GM10248 (cell line): ENCODE measurements around the gene PRR22.

Experiments used
- CTCF ChIA-PET: fragments of 300-600 bp; sonication (Branson Sonifier 250); formaldehyde crosslinking; extraction: SDS; loops from one replicate; lab custom pipeline; 2021; ENCODE audit warnings: antibody characterized with exemption; lab: Yijun Ruan, JAX
- POLR2A ChIA-PET: fragments of 350-650 bp; sonication (Branson Sonifier 250); formaldehyde crosslinking; extraction: SDS; loops from one replicate; lab custom pipeline; 2020; ENCODE audit warnings: antibody characterized with exemption; lab: Yijun Ruan, JAX
- DNase-seq: peaks from one replicate; pipeline ENCODE4 v3.0.0; 2012; ENCODE audit errors: extremely low spot score
- TF ChIP-seq, protein P1 (sequence below): IDR thresholded peaks from 2 replicates; pipeline ENCODE4 v1.5.1; 2012; ENCODE audit warnings: mild to moderate bottlenecking, low read depth; ENCODE audit errors: extremely low read depth, missing control alignments, control extremely low read depth

Gene PRR22

DNA sequence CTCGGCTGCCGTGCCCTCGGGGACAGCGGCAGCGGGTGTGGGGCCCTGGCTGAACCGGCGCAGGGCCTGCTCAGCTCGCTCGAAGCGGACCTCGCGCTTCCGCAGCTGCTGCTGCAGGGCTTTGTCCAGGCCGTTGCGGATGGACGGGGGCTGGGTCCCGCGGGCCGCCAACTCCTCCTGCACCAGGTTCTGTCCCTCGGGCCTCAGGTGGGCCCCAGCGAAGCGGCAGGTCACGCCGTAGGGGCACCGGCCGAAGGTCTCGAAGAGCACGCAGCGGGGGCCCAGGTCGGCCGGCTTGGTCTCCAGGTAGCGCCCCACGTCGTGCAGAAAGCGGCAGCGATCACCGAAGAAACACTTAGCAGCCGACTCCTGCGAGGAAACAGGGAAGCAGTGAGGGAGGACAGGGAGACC lies 4.8 kb upstream of the PRR22 start:
- no peak for DNase-seq
- POLR2A ChIA-PET, result no interaction called here
- CTCF ChIA-PET, result interaction anchor here (0.8 to 8.5 kb wide), 3 partner anchors 15 to 179 kb away, joined by 3 to 75 read pairs (median 4); partner anchors contain the start of gene NRTN
- TF ChIP-seq, protein P1, sequence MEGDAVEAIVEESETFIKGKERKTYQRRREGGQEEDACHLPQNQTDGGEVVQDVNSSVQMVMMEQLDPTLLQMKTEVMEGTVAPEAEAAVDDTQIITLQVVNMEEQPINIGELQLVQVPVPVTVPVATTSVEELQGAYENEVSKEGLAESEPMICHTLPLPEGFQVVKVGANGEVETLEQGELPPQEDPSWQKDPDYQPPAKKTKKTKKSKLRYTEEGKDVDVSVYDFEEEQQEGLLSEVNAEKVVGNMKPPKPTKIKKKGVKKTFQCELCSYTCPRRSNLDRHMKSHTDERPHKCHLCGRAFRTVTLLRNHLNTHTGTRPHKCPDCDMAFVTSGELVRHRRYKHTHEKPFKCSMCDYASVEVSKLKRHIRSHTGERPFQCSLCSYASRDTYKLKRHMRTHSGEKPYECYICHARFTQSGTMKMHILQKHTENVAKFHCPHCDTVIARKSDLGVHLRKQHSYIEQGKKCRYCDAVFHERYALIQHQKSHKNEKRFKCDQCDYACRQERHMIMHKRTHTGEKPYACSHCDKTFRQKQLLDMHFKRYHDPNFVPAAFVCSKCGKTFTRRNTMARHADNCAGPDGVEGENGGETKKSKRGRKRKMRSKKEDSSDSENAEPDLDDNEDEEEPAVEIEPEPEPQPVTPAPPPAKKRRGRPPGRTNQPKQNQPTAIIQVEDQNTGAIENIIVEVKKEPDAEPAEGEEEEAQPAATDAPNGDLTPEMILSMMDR, result no peak

DNA sequence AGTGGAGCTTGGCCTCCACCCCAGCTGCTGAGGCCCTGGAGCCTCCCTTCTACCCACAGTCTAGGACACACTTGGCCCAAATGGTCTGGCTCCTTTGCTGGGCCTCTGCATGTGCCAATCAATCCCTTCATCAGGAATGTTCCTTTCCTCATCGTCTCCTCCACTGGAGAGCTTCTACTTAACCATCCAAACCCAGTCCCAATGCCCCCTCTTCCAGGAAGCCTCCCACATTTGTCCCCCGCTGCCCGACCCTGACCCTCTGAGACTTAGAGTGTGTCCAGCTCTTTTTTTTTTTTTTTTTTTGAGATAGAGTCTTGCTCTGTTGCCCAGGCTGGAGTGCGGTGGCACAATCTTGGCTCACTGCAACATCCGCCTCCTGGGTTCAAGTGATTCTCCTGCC lies 3.9 kb upstream of the PRR22 start:
- TF ChIP-seq, protein P1, result no peak
- ChIA-PET POLR2A (interaction anchor here (0.6 kb wide), 1 partner anchor 606 kb away, joined by 3 read pairs; no protein-coding TSS in a partner anchor), CTCF (interaction anchor here (8.5 kb wide), 1 partner anchor 15 kb away, joined by 75 read pairs; the partner anchor contains the start of gene NRTN)
- DNase-seq, result no peak

DNA sequence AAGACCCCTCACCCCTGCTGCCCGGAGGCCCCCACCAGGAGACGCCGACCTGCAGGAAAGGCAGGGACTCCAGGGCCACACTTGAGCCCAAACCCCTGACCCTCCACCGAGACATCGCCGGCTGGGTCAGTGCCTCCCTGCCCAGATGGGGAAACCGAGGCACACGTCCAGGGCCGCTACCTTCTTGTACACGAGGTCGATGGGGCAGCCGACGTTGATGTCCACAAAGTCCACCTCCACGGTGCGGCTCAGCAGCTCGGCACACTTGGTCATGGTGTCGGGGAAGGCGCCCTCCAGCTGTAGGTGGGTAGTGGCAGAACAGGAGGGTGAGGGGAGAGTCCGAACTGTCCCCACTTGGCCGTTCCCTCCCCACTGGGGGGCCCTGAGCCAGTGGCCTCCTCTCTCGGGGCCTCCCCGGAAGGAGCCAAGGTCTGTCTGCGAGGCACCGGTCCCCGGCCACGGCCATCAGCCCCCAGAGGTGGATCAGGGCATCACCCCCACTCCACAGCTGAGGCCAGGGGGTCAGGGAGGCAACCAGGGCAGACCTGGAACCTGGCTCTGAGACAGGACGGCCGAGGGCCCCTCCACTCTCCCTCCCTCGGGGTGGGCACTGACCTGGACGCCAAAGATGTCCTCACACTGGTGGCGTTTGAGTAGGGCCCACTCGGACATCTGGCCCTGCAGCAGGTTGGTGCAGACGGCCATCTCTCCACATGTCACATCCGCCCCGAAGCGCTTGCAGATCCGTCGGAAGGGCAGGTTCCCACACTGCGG lies 3.0 kb upstream of the PRR22 start:
- TF ChIP-seq, protein P1, result no peak
- ChIA-PET POLR2A (interaction anchor here (0.5 to 0.6 kb wide), 2 partner anchors 36 to 607 kb away, joined by 3 to 6 read pairs; no protein-coding TSS in a partner anchor), CTCF (interaction anchor here (8.5 kb wide), 1 partner anchor 16 kb away, joined by 75 read pairs; the partner anchor contains the start of gene NRTN)
- no peak for DNase-seq

DNA sequence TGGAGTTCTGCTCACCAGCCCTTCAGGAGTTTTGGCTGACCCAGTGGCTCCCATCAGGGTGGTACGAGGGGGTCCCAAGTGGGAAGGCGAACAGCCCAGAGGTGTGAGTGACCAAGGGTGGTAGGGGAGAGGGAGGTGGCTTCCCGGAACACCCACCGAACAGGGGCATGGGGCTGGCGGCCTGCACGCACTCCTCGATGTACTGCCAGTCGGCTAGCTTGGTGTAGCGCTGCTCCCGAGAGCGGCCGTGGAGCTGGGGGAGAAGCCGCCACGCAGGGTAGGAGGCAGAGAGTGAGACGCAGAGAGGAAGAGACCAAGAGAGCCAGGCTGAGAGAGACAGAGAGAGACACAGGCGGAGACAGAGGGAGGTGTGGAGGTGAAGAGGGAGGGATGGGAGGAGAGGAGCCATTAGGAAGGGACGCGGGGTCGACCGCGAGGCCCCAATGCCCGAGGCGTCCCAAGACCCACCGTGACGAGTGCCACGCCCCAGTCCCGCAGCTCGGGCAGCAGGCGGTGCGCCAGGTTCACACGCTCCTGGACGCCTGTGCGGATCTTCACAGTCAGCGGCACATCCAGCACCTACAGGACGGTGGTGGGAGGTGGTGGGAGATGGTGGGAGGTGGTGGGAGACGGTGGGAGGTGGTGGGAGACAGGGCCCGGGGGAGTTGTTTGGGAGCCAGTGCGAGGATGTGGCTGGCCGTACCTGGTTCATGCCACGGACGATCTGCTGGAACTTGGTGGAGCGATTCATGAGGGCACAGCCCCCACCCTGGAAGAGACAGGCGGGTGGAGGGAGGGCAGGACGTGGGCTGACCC lies 2.3 kb upstream of the PRR22 start:
- no peak for DNase-seq
- TF ChIP-seq, protein P1, result no peak
- ChIA-PET POLR2A (no interaction called here), CTCF (no interaction called here)

DNA sequence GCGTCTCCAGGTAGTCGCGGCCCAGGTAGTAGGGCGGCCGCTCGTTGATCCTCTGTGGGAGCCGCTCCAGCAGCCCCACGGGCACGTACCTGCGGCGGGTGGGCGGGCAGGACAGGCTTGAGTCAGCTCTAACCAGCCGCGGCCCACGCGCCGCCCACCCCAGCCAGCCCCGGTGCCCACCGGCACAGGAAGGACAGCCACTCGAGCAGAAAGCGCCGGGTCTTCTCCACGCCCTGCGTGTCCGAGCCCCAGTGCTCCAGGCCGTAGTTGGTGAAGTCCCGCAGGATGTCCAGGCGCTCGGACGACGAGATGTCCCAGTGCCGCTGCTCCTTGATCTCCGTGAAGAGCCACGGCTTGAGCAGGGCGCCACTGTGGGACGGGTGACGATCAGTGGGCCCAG lies 877 bp upstream of the PRR22 start:
- TF ChIP-seq, protein P1, result no peak
- CTCF ChIA-PET, result no interaction called here
- POLR2A ChIA-PET, result no interaction called here
- no peak for DNase-seq
